Panc1 (cell line): ENCODE results near the gene ST3GAL2.

Source experiments
- CTCF ChIP-seq: fragments of 450-650 bp; IDR thresholded peaks from 2 replicates; pipeline ENCODE4 v1.5.1; 2017; ENCODE audit warnings: mild to moderate bottlenecking
- POLR2AphosphoS5 ChIP-seq: IDR thresholded peaks from 2 replicates; pipeline ENCODE4 v1.6.1; 2012; ENCODE audit warnings: mild to moderate bottlenecking, low read depth, low read length, moderate library complexity
- SIN3A ChIP-seq: IDR thresholded peaks from 2 replicates; pipeline ENCODE4 v1.6.1; 2012; ENCODE audit warnings: low read depth, mild to moderate bottlenecking, low read length, moderate library complexity, borderline replicate concordance; ENCODE audit not compliant: insufficient read depth

DNA sequence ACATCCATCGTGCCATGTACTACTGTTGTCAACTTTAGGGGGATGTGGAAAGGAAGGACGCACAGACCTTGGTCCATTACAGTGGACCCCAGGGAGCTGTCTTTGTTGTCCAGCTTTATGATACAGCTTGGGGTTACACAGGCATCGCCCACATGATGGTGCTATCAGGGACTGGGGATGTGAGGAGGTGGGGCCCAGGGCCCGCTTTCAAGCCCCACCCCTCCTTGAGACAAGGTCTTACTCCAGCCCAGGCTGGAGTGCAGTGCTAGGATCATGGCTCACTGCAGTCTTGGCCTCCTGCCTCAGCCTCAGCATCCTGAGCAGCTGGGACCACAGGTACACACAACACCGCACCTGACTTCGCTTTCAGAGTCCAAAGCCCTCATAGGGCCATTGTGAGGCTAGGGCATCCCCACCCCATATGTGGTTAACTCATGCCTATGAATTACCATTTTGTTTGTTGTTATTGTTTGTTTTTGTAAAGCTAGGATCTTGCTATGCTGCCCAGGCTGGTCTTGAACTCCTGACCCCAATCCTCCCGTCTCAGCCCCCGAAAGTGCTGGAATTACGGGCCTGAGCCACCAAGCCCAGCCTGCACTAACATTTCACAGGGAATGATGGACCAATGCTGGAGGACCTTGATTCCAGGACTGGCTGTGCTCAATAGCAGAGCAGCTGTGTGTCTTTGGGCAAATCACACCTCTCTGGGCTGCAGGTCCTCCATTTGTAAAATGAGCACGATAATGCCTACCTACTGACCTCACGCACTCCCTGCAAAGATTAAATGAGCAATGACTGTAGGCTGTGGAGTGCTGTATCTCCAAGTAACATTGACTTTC is 17.2 kb downstream of the ST3GAL2 start:
- TF ChIP-seq CTCF (no peak), POLR2AphosphoS5 (no peak), SIN3A (no peak)
